ENCODE data around the gene CPN1. TPM values are rescaled to one million over a fixed set of nuclear protein-coding genes. Genes with fewer than 3 reads are reported as not detected.

The CPN1 gene
- total and polyA plus RNA-seq, 10 of the 15 experiments (the other 5 are each of a cell fraction or from before 2014, with no cell fraction given), result 0.03 to 0.10 TPM; not detected in 8

DNA sequence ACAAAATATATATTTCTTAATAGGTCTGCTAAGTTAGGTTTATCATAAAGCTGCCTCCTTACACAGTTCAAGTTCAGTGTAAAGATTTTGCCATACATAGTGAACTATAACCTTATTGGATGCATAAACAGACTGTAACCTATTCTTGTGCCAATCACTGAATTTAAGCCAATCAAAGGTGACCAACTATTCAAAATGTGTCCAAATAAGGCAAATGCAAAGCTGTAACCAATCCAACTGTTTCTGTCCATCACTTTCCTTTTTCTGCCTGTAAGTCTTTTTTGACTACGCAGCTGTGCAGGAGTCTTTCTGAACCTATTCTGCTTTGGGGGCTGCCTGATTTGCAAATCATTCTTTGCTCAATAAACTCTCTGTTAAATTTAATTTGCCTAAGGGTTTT is 60.3 kb downstream of the CPN1 start (continued):
- TF ChIP-seq, protein P1, sequence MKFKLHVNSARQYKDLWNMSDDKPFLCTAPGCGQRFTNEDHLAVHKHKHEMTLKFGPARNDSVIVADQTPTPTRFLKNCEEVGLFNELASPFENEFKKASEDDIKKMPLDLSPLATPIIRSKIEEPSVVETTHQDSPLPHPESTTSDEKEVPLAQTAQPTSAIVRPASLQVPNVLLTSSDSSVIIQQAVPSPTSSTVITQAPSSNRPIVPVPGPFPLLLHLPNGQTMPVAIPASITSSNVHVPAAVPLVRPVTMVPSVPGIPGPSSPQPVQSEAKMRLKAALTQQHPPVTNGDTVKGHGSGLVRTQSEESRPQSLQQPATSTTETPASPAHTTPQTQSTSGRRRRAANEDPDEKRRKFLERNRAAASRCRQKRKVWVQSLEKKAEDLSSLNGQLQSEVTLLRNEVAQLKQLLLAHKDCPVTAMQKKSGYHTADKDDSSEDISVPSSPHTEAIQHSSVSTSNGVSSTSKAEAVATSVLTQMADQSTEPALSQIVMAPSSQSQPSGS (IDR thresholded peaks at IDR 0.05; ENCODE audit: low read length), result no peak
- TF ChIP-seq TBL1XR1 (IDR thresholded peaks at IDR 0.05; ENCODE audit: low read depth, low read length), result no peak
- TF ChIP-seq, protein P2, sequence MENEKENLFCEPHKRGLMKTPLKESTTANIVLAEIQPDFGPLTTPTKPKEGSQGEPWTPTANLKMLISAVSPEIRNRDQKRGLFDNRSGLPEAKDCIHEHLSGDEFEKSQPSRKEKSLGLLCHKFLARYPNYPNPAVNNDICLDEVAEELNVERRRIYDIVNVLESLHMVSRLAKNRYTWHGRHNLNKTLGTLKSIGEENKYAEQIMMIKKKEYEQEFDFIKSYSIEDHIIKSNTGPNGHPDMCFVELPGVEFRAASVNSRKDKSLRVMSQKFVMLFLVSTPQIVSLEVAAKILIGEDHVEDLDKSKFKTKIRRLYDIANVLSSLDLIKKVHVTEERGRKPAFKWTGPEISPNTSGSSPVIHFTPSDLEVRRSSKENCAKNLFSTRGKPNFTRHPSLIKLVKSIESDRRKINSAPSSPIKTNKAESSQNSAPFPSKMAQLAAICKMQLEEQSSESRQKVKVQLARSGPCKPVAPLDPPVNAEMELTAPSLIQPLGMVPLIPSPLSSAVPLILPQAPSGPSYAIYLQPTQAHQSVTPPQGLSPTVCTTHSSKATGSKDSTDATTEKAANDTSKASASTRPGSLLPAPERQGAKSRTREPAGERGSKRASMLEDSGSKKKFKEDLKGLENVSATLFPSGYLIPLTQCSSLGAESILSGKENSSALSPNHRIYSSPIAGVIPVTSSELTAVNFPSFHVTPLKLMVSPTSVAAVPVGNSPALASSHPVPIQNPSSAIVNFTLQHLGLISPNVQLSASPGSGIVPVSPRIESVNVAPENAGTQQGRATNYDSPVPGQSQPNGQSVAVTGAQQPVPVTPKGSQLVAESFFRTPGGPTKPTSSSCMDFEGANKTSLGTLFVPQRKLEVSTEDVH (IDR thresholded peaks at IDR 0.05; ENCODE audit: low read depth, partially characterized antibody), result no peak
- TF ChIP-seq YBX1 (IDR thresholded peaks at IDR 0.05), result no peak
- TF ChIP-seq FOS (IDR thresholded peaks at IDR 0.05; ENCODE audit: borderline replicate concordance, extremely low read depth, insufficient read length), result no peak
- TF ChIP-seq, protein P3, sequence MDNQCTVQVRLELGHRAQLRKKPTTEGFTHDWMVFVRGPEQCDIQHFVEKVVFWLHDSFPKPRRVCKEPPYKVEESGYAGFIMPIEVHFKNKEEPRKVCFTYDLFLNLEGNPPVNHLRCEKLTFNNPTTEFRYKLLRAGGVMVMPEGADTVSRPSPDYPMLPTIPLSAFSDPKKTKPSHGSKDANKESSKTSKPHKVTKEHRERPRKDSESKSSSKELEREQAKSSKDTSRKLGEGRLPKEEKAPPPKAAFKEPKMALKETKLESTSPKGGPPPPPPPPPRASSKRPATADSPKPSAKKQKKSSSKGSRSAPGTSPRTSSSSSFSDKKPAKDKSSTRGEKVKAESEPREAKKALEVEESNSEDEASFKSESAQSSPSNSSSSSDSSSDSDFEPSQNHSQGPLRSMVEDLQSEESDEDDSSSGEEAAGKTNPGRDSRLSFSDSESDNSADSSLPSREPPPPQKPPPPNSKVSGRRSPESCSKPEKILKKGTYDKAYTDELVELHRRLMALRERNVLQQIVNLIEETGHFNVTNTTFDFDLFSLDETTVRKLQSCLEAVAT (IDR thresholded peaks at IDR 0.05), result no peak
- TF ChIP-seq CEBPB (IDR thresholded peaks at IDR 0.05; ENCODE audit: borderline replicate concordance in 1 of 2, low read depth in 2 of 2, low read length in 2 of 2), result no peak
- TF ChIP-seq NR2F1 (conservative IDR thresholded peaks at IDR 0.05), result no peak

All from GM12878 (cell line).